OCI-LY1 (cell line): Measurements from ENCODE around the gene GASK1A.

ENCODE experiments used
- H2AFZ ChIP-seq: fragments of 200-600 bp; sonication (generic), shearing (Covaris generic); 2 replicates; pipeline ENCODE4 v1.6.0; 2014; ENCODE audit warnings: antibody characterized with exemption, mild to moderate bottlenecking, low read length
- H3F3A ChIP-seq: fragments of 200-600 bp; sonication (generic), shearing (Covaris generic); 2 replicates; pipeline ENCODE4 v1.6.0; 2014; ENCODE audit warnings: mild to moderate bottlenecking, antibody characterized with exemption, low read length, moderate library complexity; ENCODE audit not compliant: insufficient read depth
- H3K27ac ChIP-seq: fragments of 200-600 bp; sonication (generic); 2 replicates; pipeline ENCODE4 v1.5.1; 2014; ENCODE audit warnings: low read length, mixed run types, mild to moderate bottlenecking, low read depth; ENCODE audit not compliant: poor library complexity, severe bottlenecking
- H3K27me3 ChIP-seq: fragments of 200-600 bp; sonication (generic); 2 replicates; pipeline ENCODE4 v1.6.0; 2014; ENCODE audit warnings: antibody characterized with exemption, mild to moderate bottlenecking, low read length, moderate library complexity; ENCODE audit not compliant: insufficient read depth
- H3K36me3 ChIP-seq: fragments of 200-600 bp; sonication (generic); 2 replicates; pipeline ENCODE4 v1.6.1; 2014; ENCODE audit warnings: mild to moderate bottlenecking, antibody characterized with exemption, low read length, moderate library complexity, mixed read lengths; ENCODE audit not compliant: insufficient read depth
- H3K4me1 ChIP-seq: fragments of 200-600 bp; sonication (generic); 2 replicates; pipeline ENCODE4 v1.5.1; 2014; ENCODE audit warnings: mild to moderate bottlenecking, low read length, moderate library complexity; ENCODE audit not compliant: insufficient read depth, severe bottlenecking
- H3K4me2 ChIP-seq: fragments of 200-600 bp; sonication (generic), shearing (Covaris generic); 2 replicates; pipeline ENCODE4 v1.6.1; 2014; ENCODE audit warnings: low read length
- H3K4me3 ChIP-seq: fragments of 200-600 bp; sonication (generic); 2 replicates; pipeline ENCODE4 v1.5.1; 2014; ENCODE audit warnings: low read length, low read depth, mild to moderate bottlenecking, mixed read lengths; ENCODE audit not compliant: poor library complexity, severe bottlenecking
- H3K79me2 ChIP-seq: fragments of 200-600 bp; shearing (Covaris generic); 2 replicates; pipeline ENCODE4 v1.6.1; 2016; ENCODE audit warnings: mixed run types, low read length, mixed read lengths; ENCODE audit not compliant: insufficient read depth
- H3K9ac ChIP-seq: fragments of 200-600 bp; sonication (generic), shearing (Covaris generic); 2 replicates; pipeline ENCODE4 v1.6.1; 2014; ENCODE audit warnings: mild to moderate bottlenecking, low read length, mixed read lengths
- H3K9me2 ChIP-seq: fragments of 200-600 bp; sonication (generic), shearing (Covaris generic); 2 replicates; pipeline ENCODE4 v1.6.1; 2014; ENCODE audit warnings: low read depth, mild to moderate bottlenecking, low read length, mixed read lengths
- H3K9me3 ChIP-seq: fragments of 200-600 bp; shearing (Covaris generic); 2 replicates; pipeline ENCODE4 v1.6.1; 2014; ENCODE audit warnings: low read length, mixed read lengths
- H4K20me1 ChIP-seq: fragments of 200-600 bp; sonication (generic), shearing (Covaris generic); 2 replicates; pipeline ENCODE4 v1.6.0; 2016; ENCODE audit warnings: mild to moderate bottlenecking, low read length; ENCODE audit not compliant: insufficient read depth
- EZH2 ChIP-seq: fragments of 200-600 bp; sonication (generic), shearing (Covaris generic); IDR thresholded peaks from 2 replicates; pipeline ENCODE4 v1.8.0; 2017; ENCODE audit warnings: borderline replicate concordance, mixed run types, mild to moderate bottlenecking, antibody characterized with exemption, low read length, moderate library complexity, mixed read lengths
- TF ChIP-seq, protein P1 (sequence below): fragments of 200-600 bp; sonication (generic), shearing (Covaris generic); IDR thresholded peaks from 2 replicates; pipeline ENCODE4 v1.5.1; 2017; ENCODE audit warnings: mild to moderate bottlenecking, antibody characterized with exemption, low read length, moderate library complexity, mixed read lengths

The GASK1A gene

DNA sequence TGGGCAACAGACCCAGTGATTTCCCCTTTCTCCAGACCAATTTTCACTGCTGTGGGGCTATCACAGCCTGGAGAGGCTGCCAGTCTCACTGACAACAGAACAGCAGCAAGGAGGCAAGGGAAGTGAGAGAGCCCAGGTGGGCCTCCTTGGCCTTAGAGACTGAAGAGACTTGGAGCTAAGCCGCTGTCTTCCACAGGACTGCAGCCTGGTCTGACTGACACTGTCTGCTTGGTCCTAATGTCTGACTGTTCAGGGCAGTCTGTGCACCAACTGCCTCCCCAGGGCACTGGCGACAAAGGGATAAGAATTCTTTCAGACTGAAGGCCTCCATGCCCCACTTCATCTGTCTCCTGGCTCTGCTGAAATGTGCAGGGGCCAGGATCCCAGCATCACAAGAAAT is 115.3 kb downstream of the GASK1A start:
- TF ChIP-seq, protein P1, sequence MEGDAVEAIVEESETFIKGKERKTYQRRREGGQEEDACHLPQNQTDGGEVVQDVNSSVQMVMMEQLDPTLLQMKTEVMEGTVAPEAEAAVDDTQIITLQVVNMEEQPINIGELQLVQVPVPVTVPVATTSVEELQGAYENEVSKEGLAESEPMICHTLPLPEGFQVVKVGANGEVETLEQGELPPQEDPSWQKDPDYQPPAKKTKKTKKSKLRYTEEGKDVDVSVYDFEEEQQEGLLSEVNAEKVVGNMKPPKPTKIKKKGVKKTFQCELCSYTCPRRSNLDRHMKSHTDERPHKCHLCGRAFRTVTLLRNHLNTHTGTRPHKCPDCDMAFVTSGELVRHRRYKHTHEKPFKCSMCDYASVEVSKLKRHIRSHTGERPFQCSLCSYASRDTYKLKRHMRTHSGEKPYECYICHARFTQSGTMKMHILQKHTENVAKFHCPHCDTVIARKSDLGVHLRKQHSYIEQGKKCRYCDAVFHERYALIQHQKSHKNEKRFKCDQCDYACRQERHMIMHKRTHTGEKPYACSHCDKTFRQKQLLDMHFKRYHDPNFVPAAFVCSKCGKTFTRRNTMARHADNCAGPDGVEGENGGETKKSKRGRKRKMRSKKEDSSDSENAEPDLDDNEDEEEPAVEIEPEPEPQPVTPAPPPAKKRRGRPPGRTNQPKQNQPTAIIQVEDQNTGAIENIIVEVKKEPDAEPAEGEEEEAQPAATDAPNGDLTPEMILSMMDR: no peak
- no peak for TF ChIP-seq EZH2
- H3K27me3 ChIP-seq: no peaks in the 10 kb centered on the region
- H3K79me2 ChIP-seq: no peaks in the 10 kb centered on the region
- no peaks in the 10 kb centered on the region for H3F3A ChIP-seq
- H4K20me1 ChIP-seq: no peaks in the 10 kb centered on the region
- no peak overlapping the region for H3K27ac ChIP-seq
- H3K9me3 ChIP-seq: no peaks in the 10 kb centered on the region
- H3K9me2 ChIP-seq: no peaks in the 10 kb centered on the region
- no peak overlapping the region for H3K4me3 ChIP-seq
- H3K4me2 ChIP-seq: no peak overlapping the region
- no peak overlapping the region for H3K9ac ChIP-seq
- H3K4me1 ChIP-seq: no peaks in the 10 kb centered on the region
- no peak overlapping the region for H2AFZ ChIP-seq
- no peaks in the 10 kb centered on the region for H3K36me3 ChIP-seq

DNA sequence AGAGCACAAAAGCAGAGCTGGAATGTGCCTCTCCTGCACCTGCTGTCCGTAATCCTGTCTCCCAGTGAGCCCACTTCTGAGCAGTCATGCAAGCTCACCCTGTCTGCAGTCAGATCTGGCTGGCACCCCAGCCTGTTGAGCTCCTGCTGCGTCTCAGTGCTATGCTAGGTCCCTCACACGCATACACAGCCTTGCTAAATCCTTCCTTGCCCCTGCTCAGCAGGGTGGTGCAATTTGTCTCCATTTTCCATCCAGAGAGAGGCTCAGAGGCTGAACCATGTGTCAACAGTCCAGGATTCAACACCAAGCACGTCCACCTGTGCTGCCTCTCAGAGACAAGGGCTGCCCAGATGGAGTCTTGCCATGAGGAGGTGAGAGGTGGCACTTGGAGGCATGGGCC is 115.7 kb downstream of the GASK1A start:
- Histone ChIP-seq H3K36me3 (no peaks in the 10 kb centered on the region), H3K9ac (no peak overlapping the region), H3K4me2 (no peak overlapping the region), H2AFZ (no peak overlapping the region), H3K27ac (no peak overlapping the region), H3K27me3 (no peaks in the 10 kb centered on the region), H3K4me3 (no peak overlapping the region), H3K79me2 (no peaks in the 10 kb centered on the region), H3F3A (no peaks in the 10 kb centered on the region), H3K9me3 (no peaks in the 10 kb centered on the region), H3K4me1 (no peaks in the 10 kb centered on the region), H3K9me2 (no peaks in the 10 kb centered on the region), H4K20me1 (no peaks in the 10 kb centered on the region)
- TF ChIP-seq EZH2: no peak
- TF ChIP-seq, protein P1: no peak

DNA sequence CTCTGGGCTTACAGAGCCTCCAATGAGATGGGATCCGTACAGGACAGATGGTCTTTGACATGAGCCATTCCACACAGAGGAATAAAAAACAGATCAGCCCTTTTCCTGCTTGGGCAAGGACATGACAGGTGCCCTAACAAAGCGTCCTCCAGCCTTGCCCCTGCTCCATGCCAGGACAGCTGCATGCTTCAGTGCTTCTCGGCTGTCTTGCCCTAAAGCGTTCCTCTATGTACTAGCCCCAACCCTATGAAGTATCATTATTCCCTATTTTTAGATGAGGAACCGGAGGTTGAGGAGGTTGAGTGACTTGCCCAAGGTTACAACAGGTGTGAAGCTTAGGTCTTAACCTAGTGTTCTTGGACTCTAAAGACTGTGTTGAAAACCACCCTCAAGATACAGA is 116.3 kb downstream of the GASK1A start:
- no peaks in the 10 kb centered on the region for H4K20me1 ChIP-seq
- no peak overlapping the region for H3K9ac ChIP-seq

More for the DNA sequence above, 116.3 kb downstream of the GASK1A start:
- Histone ChIP-seq H3K9me2 (no peaks in the 10 kb centered on the region), H3K4me3 (no peak overlapping the region), H3K27me3 (no peaks in the 10 kb centered on the region), H3K9me3 (no peaks in the 10 kb centered on the region), H3F3A (no peaks in the 10 kb centered on the region), H3K79me2 (no peaks in the 10 kb centered on the region), H3K36me3 (no peaks in the 10 kb centered on the region), H3K4me2 (no peak overlapping the region), H3K27ac (no peak overlapping the region), H3K4me1 (no peaks in the 10 kb centered on the region), H2AFZ (no peak overlapping the region)
- TF ChIP-seq, protein P1: no peak
- TF ChIP-seq EZH2: no peak
